Measurements from ENCODE around the gene ABCD3. TPM values are rescaled to one million over a fixed set of nuclear protein-coding genes. Genes with fewer than 3 reads are reported as not detected.

ABCD3 gene
- total RNA-seq, 4 donors from 2014 or later = 26.8 to 60.2 (median 33.8) TPM

DNA sequence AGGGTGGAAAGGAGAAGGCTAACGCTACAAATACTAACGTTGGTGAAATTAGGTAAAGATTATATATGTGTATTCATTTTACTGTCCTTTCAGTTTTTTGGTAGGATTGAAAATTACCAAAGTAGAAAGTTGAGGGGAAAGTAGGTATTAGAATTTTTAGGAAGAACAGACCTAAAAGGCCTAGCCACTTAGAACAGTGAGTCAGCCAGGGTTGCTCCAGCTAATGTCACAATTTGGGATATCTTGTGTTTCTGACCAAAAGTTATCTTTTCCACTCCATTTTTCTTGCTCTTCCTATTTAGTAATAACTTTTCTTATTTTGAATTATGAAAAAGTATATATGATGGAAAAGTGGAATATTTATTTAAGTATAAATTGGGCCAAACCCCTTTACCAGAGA lies 83.2 kb downstream of the ABCD3 start:
- H3K4me1 ChIP-seq = no peaks in the 10 kb centered on the region
- peaks cover 0 to 85% of the 10 kb centered on the region in 2 donors for H3K36me3 ChIP-seq
- H3K27me3 ChIP-seq = no peaks in the 10 kb centered on the region
- 64 to 83% methylated on average over 2 of the region's 2 CpGs for WGBS, 2 donors (ENCODE audit: low coverage in 1 of 2)
- no peak for TF ChIP-seq EP300 (IDR thresholded peaks at IDR 0.05)
- TF ChIP-seq, protein P1, sequence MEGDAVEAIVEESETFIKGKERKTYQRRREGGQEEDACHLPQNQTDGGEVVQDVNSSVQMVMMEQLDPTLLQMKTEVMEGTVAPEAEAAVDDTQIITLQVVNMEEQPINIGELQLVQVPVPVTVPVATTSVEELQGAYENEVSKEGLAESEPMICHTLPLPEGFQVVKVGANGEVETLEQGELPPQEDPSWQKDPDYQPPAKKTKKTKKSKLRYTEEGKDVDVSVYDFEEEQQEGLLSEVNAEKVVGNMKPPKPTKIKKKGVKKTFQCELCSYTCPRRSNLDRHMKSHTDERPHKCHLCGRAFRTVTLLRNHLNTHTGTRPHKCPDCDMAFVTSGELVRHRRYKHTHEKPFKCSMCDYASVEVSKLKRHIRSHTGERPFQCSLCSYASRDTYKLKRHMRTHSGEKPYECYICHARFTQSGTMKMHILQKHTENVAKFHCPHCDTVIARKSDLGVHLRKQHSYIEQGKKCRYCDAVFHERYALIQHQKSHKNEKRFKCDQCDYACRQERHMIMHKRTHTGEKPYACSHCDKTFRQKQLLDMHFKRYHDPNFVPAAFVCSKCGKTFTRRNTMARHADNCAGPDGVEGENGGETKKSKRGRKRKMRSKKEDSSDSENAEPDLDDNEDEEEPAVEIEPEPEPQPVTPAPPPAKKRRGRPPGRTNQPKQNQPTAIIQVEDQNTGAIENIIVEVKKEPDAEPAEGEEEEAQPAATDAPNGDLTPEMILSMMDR (IDR thresholded peaks at IDR 0.05) = no peak
- no peak for TF ChIP-seq POLR2A (IDR thresholded peaks at IDR 0.05)
- TF ChIP-seq POLR2AphosphoS5 (IDR thresholded peaks at IDR 0.05) = no peak
- H3K9me3 ChIP-seq = no peaks in the 10 kb centered on the region
- no peak overlapping the region for H3K4me3 ChIP-seq
- no peak for ATAC-seq
- H3K27ac ChIP-seq = no peak overlapping the region

DNA sequence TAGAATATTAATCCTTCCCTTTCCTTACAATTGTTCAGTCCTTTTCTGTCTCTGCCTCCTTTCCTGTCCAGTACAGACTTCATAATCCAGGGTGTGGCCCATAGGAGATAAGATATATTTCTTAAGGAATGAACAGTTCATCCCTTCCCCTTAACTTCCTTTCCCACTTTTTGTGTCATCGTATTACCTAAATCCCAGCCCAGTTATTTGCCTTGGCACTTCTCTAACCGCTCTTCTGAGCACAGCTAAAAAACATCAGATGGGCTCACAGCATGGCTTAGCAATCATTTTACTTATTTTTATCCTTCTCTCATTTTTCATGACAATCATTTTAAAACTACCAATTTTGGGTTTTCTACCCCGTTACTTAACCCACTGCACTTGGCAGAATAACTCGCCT lies 83.7 kb downstream of the ABCD3 start:
- Histone ChIP-seq H3K4me1 (no peaks in the 10 kb centered on the region), H3K36me3 (peaks cover 0 to 88% of the 10 kb centered on the region in 2 donors), H3K4me3 (no peak overlapping the region), H3K27me3 (no peaks in the 10 kb centered on the region), H3K9me3 (no peaks in the 10 kb centered on the region), H3K27ac (no peak overlapping the region)
- no peak for TF ChIP-seq POLR2A (IDR thresholded peaks at IDR 0.05)
- no peak for TF ChIP-seq POLR2AphosphoS5 (IDR thresholded peaks at IDR 0.05)
- TF ChIP-seq, protein P1 (IDR thresholded peaks at IDR 0.05) = no peak
- no peak for TF ChIP-seq EP300 (IDR thresholded peaks at IDR 0.05)
- ATAC-seq = no peak
- 89 to 95% methylated on average over 3 to 4 of the region's 4 CpGs for WGBS, 2 donors (ENCODE audit: low coverage in 1 of 2)

DNA sequence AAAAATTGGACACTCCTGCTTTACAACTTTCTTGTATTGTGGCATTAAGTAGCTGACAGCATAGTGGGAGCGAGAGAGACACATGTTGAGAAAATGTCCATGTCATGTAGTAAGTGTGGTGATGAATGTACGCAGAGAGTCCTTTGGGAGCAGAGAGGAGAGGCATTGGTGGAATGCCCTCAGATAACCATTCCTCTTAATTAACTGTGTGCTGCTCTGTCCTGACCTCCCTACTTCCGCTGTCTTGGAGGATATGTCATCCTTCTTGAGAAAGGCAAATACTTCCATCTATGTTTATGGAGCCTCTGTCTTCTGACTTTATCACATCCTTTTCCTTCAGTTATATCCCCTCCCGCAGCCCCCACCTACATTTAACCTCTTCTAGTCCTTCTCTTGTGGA lies 85.0 kb downstream of the ABCD3 start:
- TF ChIP-seq POLR2AphosphoS5 (IDR thresholded peaks at IDR 0.05) = no peak
- no peak for TF ChIP-seq EP300 (IDR thresholded peaks at IDR 0.05)
- TF ChIP-seq, protein P1 (IDR thresholded peaks at IDR 0.05) = no peak
- no peak for TF ChIP-seq POLR2A (IDR thresholded peaks at IDR 0.05)
- no peak overlapping the region for H3K27ac ChIP-seq
- H3K4me1 ChIP-seq = no peaks in the 10 kb centered on the region
- H3K36me3 ChIP-seq = peaks cover 0 to 83% of the 10 kb centered on the region in 2 donors
- WGBS, 2 donors (ENCODE audit: low coverage in 1 of 2) = 70 to 77% methylated on average over 4 of the region's 4 CpGs
- no peak overlapping the region for H3K4me3 ChIP-seq
- no peaks in the 10 kb centered on the region for H3K27me3 ChIP-seq
- no peak for ATAC-seq
- no peaks in the 10 kb centered on the region for H3K9me3 ChIP-seq

DNA sequence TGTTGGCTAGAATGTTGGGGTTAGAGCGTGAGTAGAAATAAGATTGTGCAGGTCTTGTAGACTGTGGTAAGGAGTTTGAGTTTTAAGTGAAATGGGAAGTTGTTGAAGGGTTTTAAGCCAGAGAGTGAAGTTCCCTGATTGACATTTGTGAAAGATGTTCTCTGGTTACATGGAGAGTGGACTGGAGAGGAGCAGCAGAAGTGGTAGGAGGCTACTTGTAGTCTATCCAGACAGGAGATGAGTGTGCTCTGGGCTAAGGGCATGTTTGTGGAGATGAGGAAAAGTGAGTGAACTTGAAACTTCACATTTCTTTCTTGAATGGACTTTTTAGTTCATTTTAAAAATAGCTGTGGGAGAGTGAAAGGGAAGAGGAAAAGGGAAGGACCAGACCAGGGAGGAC lies 86.4 kb downstream of the ABCD3 start:
- ATAC-seq = no peak
- Histone ChIP-seq H3K27ac (no peak overlapping the region), H3K4me1 (no peaks in the 10 kb centered on the region), H3K36me3 (peaks cover 0 to 68% of the 10 kb centered on the region in 2 donors), H3K27me3 (no peaks in the 10 kb centered on the region), H3K9me3 (no peaks in the 10 kb centered on the region), H3K4me3 (no peak overlapping the region)
- WGBS, 2 donors (ENCODE audit: low coverage in 1 of 2) = 86 to 92% methylated on average over 1 of the region's 1 CpG
- TF ChIP-seq EP300 (IDR thresholded peaks at IDR 0.05) (no peak), POLR2AphosphoS5 (IDR thresholded peaks at IDR 0.05) (no peak), POLR2A (IDR thresholded peaks at IDR 0.05) (no peak)
- TF ChIP-seq, protein P1 (IDR thresholded peaks at IDR 0.05) = no peak

DNA sequence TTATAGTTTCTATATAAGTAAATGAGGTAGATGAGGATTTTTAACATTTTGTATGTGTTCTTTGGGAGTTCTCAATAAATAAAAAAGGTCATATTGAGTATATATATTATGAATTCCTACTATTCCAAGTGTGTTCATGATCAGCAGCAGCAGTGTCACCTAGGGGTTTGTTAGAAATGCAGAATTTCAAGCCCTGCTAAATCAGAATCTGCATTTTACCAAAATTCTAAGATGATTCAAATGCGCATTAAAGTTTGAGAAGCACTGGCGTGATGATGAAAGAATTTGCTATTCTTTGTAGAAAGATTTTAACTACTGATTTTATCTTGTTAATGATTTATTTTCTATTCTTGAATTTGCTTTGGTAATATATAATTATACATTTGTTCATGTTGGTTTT lies 94.6 kb downstream of the ABCD3 start:
- Histone ChIP-seq H3K27ac (no peak overlapping the region), H3K36me3 (no peaks in the 10 kb centered on the region)
- 97 to 100% methylated on average over 2 of the region's 2 CpGs for WGBS, 2 donors (ENCODE audit: low coverage in 1 of 2)

More for the DNA sequence above, 94.6 kb downstream of the ABCD3 start:
- no peaks in the 10 kb centered on the region for H3K27me3 ChIP-seq
- H3K4me1 ChIP-seq = no peaks in the 10 kb centered on the region
- TF ChIP-seq EP300 (IDR thresholded peaks at IDR 0.05) = no peak
- TF ChIP-seq, protein P1 (IDR thresholded peaks at IDR 0.05) = no peak
- TF ChIP-seq POLR2AphosphoS5 (IDR thresholded peaks at IDR 0.05) = no peak
- no peak for TF ChIP-seq POLR2A (IDR thresholded peaks at IDR 0.05)
- no peaks in the 10 kb centered on the region for H3K9me3 ChIP-seq
- no peak for ATAC-seq
- H3K4me3 ChIP-seq = no peak overlapping the region

Data from gastroesophageal sphincter (tissue), 4 donors.